GM23338 (cell line): ENCODE measurements around the gene FOXJ3.

Experiments used
- CREB1 ChIP-seq: fragments of 250-450 bp; sonication (Bioruptor Pico); IDR thresholded peaks from 2 replicates; pipeline ENCODE4 v1.5.0; 2020; ENCODE audit warnings: low read depth, mild to moderate bottlenecking, moderate library complexity
- CTCF ChIP-seq, 2 experiments: fragments of 200-600 bp in 1 of 2; sonication (generic) in 1 of 2; conservative IDR thresholded peaks; 2 replicates each; pipeline versions ENCODE4 v1.5.1 to v1.6.1; 2016 to 2017; ENCODE audit warnings: antibody characterized with exemption in 2 of 2, low read depth in 2 of 2, mild to moderate bottlenecking in 2 of 2, moderate library complexity in 1 of 2
- ETS1 ChIP-seq: IDR thresholded peaks from 2 replicates; pipeline ENCODE4 v1.6.1; 2016; ENCODE audit warnings: antibody characterized with exemption
- EZH2 ChIP-seq: fragments of 200-600 bp; sonication (generic); IDR thresholded peaks from one replicate; pipeline ENCODE4 v1.8.0; 2017; ENCODE audit warnings: antibody characterized with exemption, mild to moderate bottlenecking, low read depth; ENCODE audit not compliant: unreplicated experiment
- EZH2phosphoT487 ChIP-seq: fragments of 200-600 bp; sonication (generic); IDR thresholded peaks from one replicate; pipeline ENCODE4 v1.8.1; 2018; ENCODE audit warnings: antibody characterized with exemption; ENCODE audit not compliant: unreplicated experiment
- JUNB ChIP-seq: IDR thresholded peaks from one replicate; pipeline ENCODE4 v1.6.1; 2016; ENCODE audit warnings: antibody characterized with exemption; ENCODE audit not compliant: unreplicated experiment
- NANOG ChIP-seq: IDR thresholded peaks from 2 replicates; pipeline ENCODE4 v1.6.1; 2016; ENCODE audit warnings: antibody characterized with exemption, borderline replicate concordance
- POLR2AphosphoS5 ChIP-seq: IDR thresholded peaks from 2 replicates; pipeline ENCODE4 v1.6.1; 2016; ENCODE audit warnings: antibody characterized with exemption, low read depth
- REST ChIP-seq: IDR thresholded peaks from one replicate; pipeline ENCODE4 v1.6.1; 2018; ENCODE audit warnings: antibody characterized with exemption; ENCODE audit not compliant: unreplicated experiment
- STAT1 ChIP-seq: IDR thresholded peaks from one replicate; pipeline ENCODE4 v1.6.1; 2016; ENCODE audit warnings: antibody characterized with exemption; ENCODE audit not compliant: unreplicated experiment
- ZNF462 ChIP-seq: fragments of 250-450 bp; sonication (Bioruptor Pico); IDR thresholded peaks from 2 replicates; pipeline ENCODE4 v1.5.0; 2020; ENCODE audit warnings: mild to moderate bottlenecking, moderate library complexity

- TF ChIP-seq CTCF (conservative IDR thresholded peaks at IDR 0.05; ENCODE audit: low read depth in 2 of 2) (no peak), EZH2 (no peak), POLR2AphosphoS5 (no peak), ZNF462 (CRISPR knock-in tag) (no peak), EZH2phosphoT487 (no peak), REST (no peak), CREB1 (no peak), ETS1 (no peak), NANOG (no peak), STAT1 (no peak), JUNB (no peak)
These were observed 23.8 kb upstream of the FOXJ3 start for GRCh38 chr1:42358791-42359190.
